HCT116 (cell line): Measurements from ENCODE around the gene MACC1.

Experiments
- CEBPB ChIP-seq: IDR thresholded peaks from 2 replicates; pipeline ENCODE4 v1.6.1; 2012; ENCODE audit warnings: low read depth
- CTCF ChIP-seq, 3 experiments: fragments of 200-600 bp in 1 of 3; sonication (generic) in 1 of 3; IDR thresholded peaks in 2 of 3; conservative IDR thresholded peaks in 1 of 3; 2 replicates each; pipeline ENCODE4 v1.5.1; 2012 to 2017; ENCODE audit warnings: low read depth in 2 of 3, low read length in 2 of 3, antibody characterized with exemption in 1 of 3, borderline replicate concordance in 1 of 3, control low read depth in 1 of 3, mild to moderate bottlenecking in 1 of 3, mixed read lengths in 1 of 3, mixed run types in 1 of 3, moderate library complexity in 1 of 3; ENCODE audit not compliant: insufficient read depth in 1 of 3
- ELF1 ChIP-seq: IDR thresholded peaks from 2 replicates; pipeline ENCODE4 v1.6.1; 2012; ENCODE audit warnings: low read depth, borderline replicate concordance
- EZH2 ChIP-seq: fragments of 200-600 bp; sonication (generic); IDR thresholded peaks from 2 replicates; pipeline ENCODE4 v1.6.1; 2017; ENCODE audit warnings: antibody characterized with exemption, mixed run types
- EZH2phosphoT487 ChIP-seq: fragments of 200-600 bp; IDR thresholded peaks from 2 replicates; pipeline ENCODE4 v1.6.1; 2018; ENCODE audit warnings: antibody characterized with exemption, borderline replicate concordance
- JUND ChIP-seq: IDR thresholded peaks from 2 replicates; pipeline ENCODE4 v1.6.1; 2012
- POLR2A ChIP-seq: IDR thresholded peaks from 2 replicates; pipeline ENCODE4 v1.7.0; 2011; ENCODE audit warnings: borderline replicate concordance; ENCODE audit not compliant: insufficient read depth, insufficient read length; ENCODE audit errors: extremely low read depth
- POLR2AphosphoS5 ChIP-seq: IDR thresholded peaks from 2 replicates; pipeline ENCODE4 v1.6.1; 2011; ENCODE audit warnings: mild to moderate bottlenecking, low read depth, low read length, moderate library complexity
- RAD21 ChIP-seq: IDR thresholded peaks from 2 replicates; pipeline ENCODE4 v1.6.1; 2012; ENCODE audit warnings: low read depth, mild to moderate bottlenecking
- REST ChIP-seq: IDR thresholded peaks from 2 replicates; pipeline ENCODE4 v1.6.1; 2012; ENCODE audit warnings: low read depth
- SIN3A ChIP-seq: IDR thresholded peaks from 2 replicates; pipeline ENCODE4 v1.6.1; 2012; ENCODE audit warnings: low read depth
- SP1 ChIP-seq: IDR thresholded peaks from 2 replicates; pipeline ENCODE4 v1.6.1; 2012; ENCODE audit warnings: low read depth

- TF ChIP-seq EZH2 (no peak), CTCF (IDR thresholded peaks at IDR 0.05 in 2 of 3, conservative IDR thresholded peaks at IDR 0.05 in 1 of 3; ENCODE audit: borderline replicate concordance in 1 of 3, insufficient read depth in 1 of 3, low read depth in 2 of 3, low read length in 2 of 3) (no peak), REST (no peak), POLR2A (no peak), ELF1 (no peak), EZH2phosphoT487 (no peak), SP1 (no peak), JUND (no peak), POLR2AphosphoS5 (no peak), SIN3A (no peak), CEBPB (no peak), RAD21 (no peak)
Measured at GRCh38 chr7:20164425-20165145, 52.6 kb downstream of the MACC1 start.
